Caco-2 (cell line): Measurements from ENCODE around the gene TNNI2. TPM values are rescaled to one million over a fixed set of nuclear protein-coding genes. Genes with fewer than 3 reads are reported as not detected.

ENCODE experiments used
- BruUV-seq: library from RNA; stranded (reverse); fragments of 400-500 nt; replicated peaks from 2 replicates; lab custom pipeline; 2021; lab: Mats Ljungman, UMichigan
- CTCF ChIA-PET: fragments of 300-600 bp; sonication (Branson Sonifier 250); formaldehyde crosslinking; loops from one replicate; lab custom pipeline; 2022; ENCODE audit warnings: antibody characterized with exemption; lab: Charles Lee
- POLR2A ChIA-PET: fragments of 300-600 bp; sonication (Branson Sonifier 250); formaldehyde crosslinking; loops from one replicate; lab custom pipeline; 2022; ENCODE audit warnings: antibody characterized with exemption; lab: Charles Lee
- DNase-seq, 2 experiments: peaks; one replicate each; pipeline versions ENCODE4 v3.0.0 to v3.0.0-alpha.2; 2020 to 2022
- H3K27me3 ChIP-seq: replicated peaks from 2 replicates; pipeline ENCODE4 v1.6.0; 2011; ENCODE audit warnings: low read length; ENCODE audit not compliant: control insufficient read depth, insufficient read depth
- H3K36me3 ChIP-seq: 2 replicates; pipeline ENCODE4 v1.5.1; 2011; ENCODE audit warnings: low read length; ENCODE audit not compliant: control insufficient read depth, insufficient read depth
- H3K4me1 ChIP-seq: fragments of 250-450 bp; sonication (Bioruptor Pico); 2 replicates; pipeline ENCODE4 v1.5.1; 2020; ENCODE audit warnings: mild to moderate bottlenecking
- H3K4me3 ChIP-seq: 2 replicates; pipeline ENCODE4 v1.5.1; 2011; ENCODE audit warnings: low read depth, mild to moderate bottlenecking, control low read depth, low read length
- H3K9me3 ChIP-seq: fragments of 250-450 bp; sonication (Bioruptor Pico); 2 replicates; pipeline ENCODE4 v1.5.1; 2020; ENCODE audit warnings: mild to moderate bottlenecking, moderate library complexity
- H3K27ac Mint-ChIP-seq: one replicate; pipeline ENCODE4 v1.8.0; 2022; ENCODE audit warnings: mixed read lengths; ENCODE audit not compliant: unreplicated experiment
- H3K27me3 Mint-ChIP-seq: one replicate; pipeline ENCODE4 v1.8.0; 2022; ENCODE audit warnings: mixed read lengths; ENCODE audit not compliant: insufficient read depth, unreplicated experiment
- H3K36me3 Mint-ChIP-seq: one replicate; pipeline ENCODE4 v1.8.0; 2022; ENCODE audit warnings: mild to moderate bottlenecking, mixed read lengths; ENCODE audit not compliant: insufficient read depth, unreplicated experiment
- H3K4me1 Mint-ChIP-seq: one replicate; pipeline ENCODE4 v1.8.0; 2022; ENCODE audit warnings: low read depth, mixed read lengths; ENCODE audit not compliant: unreplicated experiment
- H3K4me3 Mint-ChIP-seq: one replicate; pipeline ENCODE4 v1.8.0; 2022; ENCODE audit warnings: mild to moderate bottlenecking, moderate library complexity, mixed read lengths; ENCODE audit not compliant: unreplicated experiment
- H3K9me3 Mint-ChIP-seq: one replicate; pipeline ENCODE4 v1.8.0; 2022; ENCODE audit warnings: mixed read lengths; ENCODE audit not compliant: unreplicated experiment
- CTCF ChIP-seq, 2 experiments: fragments of 200-600 bp in 1 of 2; IDR thresholded peaks; 1 replicate in 1 of 2; 2 replicates in 1 of 2; pipeline versions ENCODE4 v1.5.1 to v1.8.0; 2011 to 2022; ENCODE audit warnings: antibody characterized with exemption in 1 of 2, control low read depth in 1 of 2, inconsistent platforms in 1 of 2, low read depth in 1 of 2, low read length in 1 of 2, mild to moderate bottlenecking in 1 of 2, moderate library complexity in 1 of 2; ENCODE audit not compliant: insufficient read depth in 1 of 2, severe bottlenecking in 1 of 2, unreplicated experiment in 1 of 2
- intact Hi-C: fragments of 100-400 bp; cut with micrococcal nuclease; formaldehyde crosslinking; loops from one replicate; pipeline ENCODE4 v1.10.0; 2022; ENCODE audit not compliant: unreplicated experiment
- total RNA-seq: library from RNA; stranded (reverse); gene quantifications from 2 replicates; pipeline ENCODE4 v1.2.3, GENCODE V29; 2022

Gene TNNI2
- total RNA-seq, 1 experiment from 2014 or later, result 8.6 TPM

- no TSS peak for BruUV-seq
- H3K36me3 Mint-ChIP-seq, result peaks cover 17% of the 10 kb centered on the region
- ChIA-PET CTCF (interaction anchor here (0.6 to 5.2 kb wide), 22 partner anchors 9 to 322 kb away, joined by 3 to 67 read pairs (median 4); no protein-coding TSS in a partner anchor), POLR2A (interaction anchor here (0.5 to 1.6 kb wide), 5 partner anchors 9 to 154 kb away, joined by 3 to 6 read pairs (median 4); no protein-coding TSS in a partner anchor)
- peaks cover 36% of the 10 kb centered on the region for H3K4me1 Mint-ChIP-seq
- peak overlapping the region; percentile 98 for H3K27ac Mint-ChIP-seq
- Histone ChIP-seq H3K9me3 (no peaks in the 10 kb centered on the region), H3K36me3 (no peaks in the 10 kb centered on the region), H3K4me1 (peaks cover 77% of the 10 kb centered on the region), H3K4me3 (no peak overlapping the region), H3K27me3 (no peaks in the 10 kb centered on the region)
- intact Hi-C loops, result loop anchor here (1.0 kb wide), 1 partner anchor 143 kb away; no protein-coding TSS in a partner anchor
- no peaks in the 10 kb centered on the region for H3K27me3 Mint-ChIP-seq
- no peaks in the 10 kb centered on the region for H3K9me3 Mint-ChIP-seq
- H3K4me3 Mint-ChIP-seq, result peak overlapping the region; percentile 56
- no peak for TF ChIP-seq CTCF (IDR thresholded peaks at IDR 0.05; ENCODE audit: insufficient read depth in 1 of 2, low read depth in 1 of 2, low read length in 1 of 2, severe bottlenecking in 1 of 2, unreplicated experiment in 1 of 2)
- DNase-seq, result peak; percentile 97 to 99
Measured at GRCh38 chr11:1834062-1834610, 4.6 kb upstream of the TNNI2 start.

GRCh38 chr11:1834779-1835670, 3.8 kb upstream of the TNNI2 start, which contains the start of gene SYT8:
SYT8 (plus strand) TSS chr11:1834990; CDS start chr11:1835106, 116 bp downstream.
- H3K27ac Mint-ChIP-seq, result peak within 1 kb of the TSS; percentile 98
- peaks cover 17% of the 10 kb centered on the region for H3K36me3 Mint-ChIP-seq
- Histone ChIP-seq H3K4me3 (no peak within 1 kb of the TSS), H3K9me3 (no peaks in the 10 kb centered on the region), H3K36me3 (no peaks in the 10 kb centered on the region), H3K27me3 (no peaks in the 10 kb centered on the region), H3K4me1 (peaks cover 68% of the 10 kb centered on the region)
- TF ChIP-seq CTCF (IDR thresholded peaks at IDR 0.05; ENCODE audit: insufficient read depth in 1 of 2, low read depth in 1 of 2, low read length in 1 of 2, severe bottlenecking in 1 of 2, unreplicated experiment in 1 of 2), result no peak
- H3K27me3 Mint-ChIP-seq, result no peaks in the 10 kb centered on the region
- peak within 1 kb of the TSS; percentile 56 for H3K4me3 Mint-ChIP-seq
- no peak for DNase-seq
- H3K4me1 Mint-ChIP-seq, result peaks cover 35% of the 10 kb centered on the region
- no TSS peak for BruUV-seq
- ChIA-PET CTCF (interaction anchor here (0.8 to 5.2 kb wide), 18 partner anchors 10 to 321 kb away, joined by 3 to 67 read pairs (median 6); no protein-coding TSS in a partner anchor), POLR2A (interaction anchor here (0.6 to 1.6 kb wide), 4 partner anchors 10 to 153 kb away, joined by 3 to 6 read pairs (median 4); no protein-coding TSS in a partner anchor)
- no peaks in the 10 kb centered on the region for H3K9me3 Mint-ChIP-seq
- intact Hi-C loops, result loop anchor here (1.0 kb wide), 1 partner anchor 144 kb away; no protein-coding TSS in a partner anchor

GRCh38 chr11:1835671-1836010, 3.1 kb upstream of the TNNI2 start:
- POLR2A ChIA-PET, result no interaction called here
- Mint-ChIP-seq H3K27me3 (no peaks in the 10 kb centered on the region), H3K4me1 (peaks cover 30% of the 10 kb centered on the region), H3K9me3 (no peaks in the 10 kb centered on the region), H3K36me3 (peaks cover 19% of the 10 kb centered on the region), H3K27ac (peak overlapping the region; percentile 98), H3K4me3 (no peak overlapping the region)
- Histone ChIP-seq H3K4me1 (peaks cover 62% of the 10 kb centered on the region), H3K9me3 (no peaks in the 10 kb centered on the region), H3K27me3 (no peaks in the 10 kb centered on the region), H3K36me3 (no peaks in the 10 kb centered on the region), H3K4me3 (no peak overlapping the region)
- no peak for TF ChIP-seq CTCF (IDR thresholded peaks at IDR 0.05; ENCODE audit: insufficient read depth in 1 of 2, low read depth in 1 of 2, low read length in 1 of 2, severe bottlenecking in 1 of 2, unreplicated experiment in 1 of 2)
- no peak for DNase-seq
- no TSS peak for BruUV-seq
- CTCF ChIA-PET, result interaction anchor here (1.0 to 2.0 kb wide), 3 partner anchors 41 to 315 kb away, joined by 3 to 7 read pairs (median 6); no protein-coding TSS in a partner anchor
- intact Hi-C loops, result no loop called here
